Measurements from ENCODE around the gene TMEM242.
"Not testable (repeated sequence)": the region's sequence is repeated elsewhere in the genome, so short reads cannot be mapped to it uniquely, and the experiment has no call there.

TMEM242 gene

GRCh38 chr6:157322792-157323254 is 496 bp downstream of the TMEM242 start:
- DNase-seq = no peak

- DNase-seq = no peak
These were observed 6.2 kb downstream of the TMEM242 start for GRCh38 chr6:157316871-157317814.

GRCh38 chr6:157314705-157315321 is 8.5 kb downstream of the TMEM242 start:
- DNase-seq = no peak

- no peak for DNase-seq
These were observed 9.5 kb downstream of the TMEM242 start for GRCh38 chr6:157313531-157314467.

- no peak for DNase-seq
These were observed 10.6 kb downstream of the TMEM242 start for GRCh38 chr6:157312757-157313156.

- DNase-seq = not testable (repeated sequence)
These were observed 12.6 kb downstream of the TMEM242 start for GRCh38 chr6:157310693-157311092.

- DNase-seq = no peak
These were observed 15.7 kb downstream of the TMEM242 start for GRCh38 chr6:157307661-157308060.

GRCh38 chr6:157305670-157306653 is 17.4 kb downstream of the TMEM242 start:
- DNase-seq = no peak

GRCh38 chr6:157304899-157305663 is 18.2 kb downstream of the TMEM242 start:
- no peak for DNase-seq

- no peak for DNase-seq
These were observed 20.6 kb downstream of the TMEM242 start for GRCh38 chr6:157302736-157303135.

GRCh38 chr6:157300436-157300835 is 22.9 kb downstream of the TMEM242 start:
- no peak for DNase-seq

- no peak for DNase-seq
These were observed 23.3 kb downstream of the TMEM242 start for GRCh38 chr6:157300006-157300405.

- DNase-seq = no peak
These were observed 25.0 kb downstream of the TMEM242 start for GRCh38 chr6:157298216-157298724.

- no peak for DNase-seq
These were observed 28.7 kb downstream of the TMEM242 start for GRCh38 chr6:157294654-157295053.

GRCh38 chr6:157293780-157294179 is 29.5 kb downstream of the TMEM242 start:
- DNase-seq = no peak

GRCh38 chr6:157292202-157292601 is 31.1 kb downstream of the TMEM242 start:
- DNase-seq = no peak

GRCh38 chr6:157291356-157291755 is 32.0 kb downstream of the TMEM242 start:
- DNase-seq = no peak

- DNase-seq = no peak
These were observed 32.5 kb downstream of the TMEM242 start for GRCh38 chr6:157290797-157291196.

GRCh38 chr6:157289764-157290163 is 33.6 kb downstream of the TMEM242 start:
- no peak for DNase-seq

GRCh38 chr6:157288575-157288974 is 34.7 kb downstream of the TMEM242 start:
- DNase-seq = no peak

- DNase-seq = no peak
These were observed 35.4 kb downstream of the TMEM242 start for GRCh38 chr6:157287923-157288322.
